Right lobe of liver (tissue), 6 donors: ENCODE measurements around the gene KCTD19. TPM values are rescaled to one million over a fixed set of nuclear protein-coding genes. Genes with fewer than 3 reads are reported as not detected.
A peak's percentile ranks its signal among the peaks of the same experiment; 100 is the strongest.

Source experiments
- ATAC-seq, 4 donors: fragments of 200-7000 bp; cut with Tn5 transposase; one replicate each; pipeline ENCODE4 v1.9.1; 2020; ENCODE audit warnings: mild to moderate bottlenecking in 4 of 4, moderate library complexity in 4 of 4
- DNase-seq, 3 donors: peaks; one replicate each; pipeline ENCODE4 v3.0.0-alpha.2; 2020
- H3K27ac ChIP-seq, 3 donors: fragments of 200-600 bp; one replicate each; pipeline ENCODE4 v1.8.0; 2022
- H3K27me3 ChIP-seq, 2 donors: fragments of 200-600 bp; one replicate each; pipeline ENCODE4 v1.8.0; 2022
- H3K36me3 ChIP-seq, 4 donors: fragments of 200-600 bp; sonication (generic) in 1 of 4; one replicate each; pipeline versions ENCODE4 v1.5.1 to v1.8.0; 2017 to 2022; ENCODE audit warnings: control low read depth in 1 of 4
- H3K4me1 ChIP-seq, 4 donors: fragments of 200-600 bp; sonication (generic) in 1 of 4; one replicate each; pipeline versions ENCODE4 v1.5.1 to v1.8.0; 2017 to 2022; ENCODE audit warnings: control low read depth in 1 of 4
- H3K4me3 ChIP-seq, 3 donors: fragments of 200-600 bp; one replicate each; pipeline ENCODE4 v1.8.0; 2022
- H3K9me3 ChIP-seq, 4 donors: fragments of 200-600 bp; sonication (generic) in 1 of 4; one replicate each; pipeline versions ENCODE4 v1.5.1 to v1.8.0; 2017 to 2022; ENCODE audit warnings: control low read depth in 1 of 4
- CTCF ChIP-seq, 4 donors: fragments of 200-600 bp in 3 of 4; fragments of 450-650 bp in 1 of 4; IDR thresholded peaks; one replicate each; pipeline versions ENCODE4 v1.5.1 to v1.8.0; 2016 to 2022; ENCODE audit warnings: antibody characterized with exemption in 4 of 4, mild to moderate bottlenecking in 2 of 4
- POLR2A ChIP-seq: fragments of 450-650 bp; IDR thresholded peaks from one replicate; pipeline ENCODE4 v1.6.1; 2017; ENCODE audit warnings: antibody characterized with exemption, mild to moderate bottlenecking
- WGBS: methylation state at CpG from one replicate; pipeline ENCODE4 v1.1.6; 2018; ENCODE audit warnings: low coverage, low lambda C conversion rate; ENCODE audit not compliant: insufficient coverage; ENCODE audit errors: missing lambda C conversion rate; 5-methylcytosine and 5-hydroxymethylcytosine counted together
- intact Hi-C, 2 donors: fragments of 100-400 bp; cut with DNase I; formaldehyde crosslinking; loops; one replicate each; pipeline versions ENCODE4 v1.11.2 to v1.14.1; 2022
- total RNA-seq, 6 experiments: library from RNA; depleted of rRNA in 2 of 6; stranded (reverse); fragments of >200 nt in 2 of 6; fragmentation: NEBNext Ultra II Directional in 3 of 6; extraction: Animal tissue kit (Norgen Biotek cat#: 25700) in 3 of 6; gene quantifications; one replicate each; pipeline versions ENCODE4 v1.1.0 to v1.2.4, GENCODE V29; 2016 to 2023
- donor health status: DM: no; HTN: yes; CAD: no.
- donor health status: DM: no; HTN: no; CAD: no.
- donor health status: DM: no; HTN: no; CAD: no.
- donor health status: DM: no; HTN: yes; CAD: no.
- donor health status: DM: no; HTN: yes; CAD: no.

The KCTD19 gene
- total RNA-seq, 6 experiments from 2014 or later = not detected

GRCh38 chr16:67240506-67240905, 86.0 kb downstream of the KCTD19 start:
- H3K36me3 ChIP-seq = no peaks in the 10 kb centered on the region
- peak in 1 of 3 donors; percentile 11 for DNase-seq

More at GRCh38 chr16:67240506-67240905, 86.0 kb downstream of the KCTD19 start:
- H3K27ac ChIP-seq = no peak overlapping the region
- intact Hi-C loops = no loop called here
- H3K4me1 ChIP-seq = peaks cover 0 to 23% (median 0%) of the 10 kb centered on the region in 4 donors
- no peak overlapping the region for H3K4me3 ChIP-seq
- H3K9me3 ChIP-seq = no peaks in the 10 kb centered on the region
- 40% methylated on average over 1 of the region's 4 CpGs for WGBS
- no peak for ATAC-seq
- no peaks in the 10 kb centered on the region for H3K27me3 ChIP-seq
- TF ChIP-seq POLR2A = no peak
- TF ChIP-seq CTCF (IDR thresholded peaks at IDR 0.05) = no peak

Other genes with a start within 250 kb of the KCTD19 start
- gene PHAF1, start 216.8 kb downstream of the KCTD19 start, total RNA-seq = 10 to 100 TPM; 22.3 to 45.1 (median 32.4) TPM
- gene B3GNT9, start 175.7 kb downstream of the KCTD19 start, total RNA-seq = 1 to 10 TPM in 5 of 6 experiments, under 1 TPM in 1; 0.95 to 3.9 (median 1.7) TPM
- 10 to 100 TPM in 4 of 6 experiments, 1 to 10 TPM in 2; 9.5 to 16.3 (median 10.6) TPM for gene TRADD, start 166.8 kb downstream of the KCTD19 start, total RNA-seq
- 10 to 100 TPM in 4 of 6 experiments, 1 to 10 TPM in 2; 6.1 to 15.0 (median 11.6) TPM for gene FBXL8, start 166.8 kb downstream of the KCTD19 start, total RNA-seq
- 10 to 100 TPM; 10.4 to 44.1 (median 30.1) TPM for gene HSF4, start 162.0 kb downstream of the KCTD19 start, total RNA-seq
- 10 to 100 TPM; 21.5 to 44.3 (median 28.1) TPM for gene NOL3, start 156.2 kb downstream of the KCTD19 start, total RNA-seq
- 10 to 100 TPM in 2 of 6 experiments, 1 to 10 TPM in 4; 3.5 to 13.8 (median 9.3) TPM for gene MATCAP1, start 142.8 kb downstream of the KCTD19 start, total RNA-seq
- 1 to 10 TPM; 1.8 to 4.3 (median 2.5) TPM for gene EXOC3L1, start 136.6 kb downstream of the KCTD19 start, total RNA-seq
- 10 to 100 TPM; 14.4 to 36.4 (median 22.4) TPM for gene E2F4, start 134.6 kb downstream of the KCTD19 start, total RNA-seq
- gene ELMO3, start 127.6 kb downstream of the KCTD19 start, total RNA-seq = 1 to 10 TPM; 1.8 to 8.0 (median 4.6) TPM
- 10 to 100 TPM; 32.6 to 58.7 (median 40.5) TPM for gene TMEM208, start 99.6 kb downstream of the KCTD19 start, total RNA-seq
- 1 to 10 TPM; 2.3 to 9.6 (median 3.5) TPM for gene FHOD1, start 79.3 kb downstream of the KCTD19 start, total RNA-seq
- gene SLC9A5, start 77.8 kb downstream of the KCTD19 start, total RNA-seq = under 1 TPM; 0.06 to 0.53 (median 0.15) TPM
- under 1 TPM; 0.09 to 0.53 (median 0.20) TPM for gene PLEKHG4, start 47.2 kb downstream of the KCTD19 start, total RNA-seq
- not detected for gene LRRC36, start 74 bp upstream of the KCTD19 start, total RNA-seq
- under 1 TPM in 5 of 6 experiments, not detected in 1; 0.24 to 0.65 (median 0.37) TPM for gene TPPP3, start 66.8 kb upstream of the KCTD19 start, total RNA-seq
- 1 to 10 TPM; 1.2 to 4.0 (median 1.8) TPM for gene ZDHHC1, start 89.7 kb upstream of the KCTD19 start, total RNA-seq
- gene HSD11B2, start 104.4 kb upstream of the KCTD19 start, total RNA-seq = 1 to 10 TPM; 1.3 to 2.7 (median 2.1) TPM
- gene ATP6V0D1, start 154.4 kb upstream of the KCTD19 start, total RNA-seq = 10 to 100 TPM; 33.6 to 84.6 (median 47.0) TPM
- not detected for gene AGRP, start 156.8 kb upstream of the KCTD19 start, total RNA-seq
- gene RIPOR1, start 202.1 kb upstream of the KCTD19 start, total RNA-seq = 10 to 100 TPM; 19.9 to 35.0 (median 26.8) TPM
- 10 to 100 TPM; 14.3 to 18.5 (median 17.0) TPM for gene CTCF, start 235.8 kb upstream of the KCTD19 start, total RNA-seq